HEK293T (cell line): ENCODE data around the gene ZBTB38.

Source experiments
- BHLHE40 ChIP-seq: fragments of 450-650 bp; IDR thresholded peaks from 2 replicates; pipeline ENCODE4 v1.6.1; 2016; ENCODE audit warnings: mild to moderate bottlenecking, moderate library complexity, borderline replicate concordance
- CTBP1 ChIP-seq: fragments of 450-650 bp; IDR thresholded peaks from 2 replicates; pipeline ENCODE4 v1.6.1; 2016; ENCODE audit warnings: borderline replicate concordance
- ELF4 ChIP-seq: fragments of 450-650 bp; IDR thresholded peaks from 2 replicates; pipeline ENCODE4 v1.6.1; 2017; ENCODE audit warnings: antibody characterized with exemption
- FOXA1 ChIP-seq: fragments of 450-650 bp; IDR thresholded peaks from 2 replicates; pipeline ENCODE4 v1.6.1; 2016; ENCODE audit warnings: mild to moderate bottlenecking
- FOXK2 ChIP-seq: fragments of 450-650 bp; IDR thresholded peaks from 2 replicates; pipeline ENCODE4 v1.6.1; 2016; ENCODE audit warnings: mild to moderate bottlenecking
- FOXM1 ChIP-seq: fragments of 450-650 bp; IDR thresholded peaks from 2 replicates; pipeline ENCODE4 v1.6.1; 2017; ENCODE audit warnings: mild to moderate bottlenecking, borderline replicate concordance
- LEF1 ChIP-seq: fragments of 450-650 bp; IDR thresholded peaks from 2 replicates; pipeline ENCODE4 v1.6.1; 2017; ENCODE audit warnings: mild to moderate bottlenecking, borderline replicate concordance
- SP1 ChIP-seq: fragments of 450-650 bp; IDR thresholded peaks from 2 replicates; pipeline ENCODE4 v1.6.1; 2017
- SUZ12 ChIP-seq: fragments of 450-650 bp; IDR thresholded peaks from 2 replicates; pipeline ENCODE4 v1.6.1; 2016; ENCODE audit warnings: mild to moderate bottlenecking
- TARDBP ChIP-seq: fragments of 450-650 bp; IDR thresholded peaks from 2 replicates; pipeline ENCODE4 v1.6.1; 2016

DNA sequence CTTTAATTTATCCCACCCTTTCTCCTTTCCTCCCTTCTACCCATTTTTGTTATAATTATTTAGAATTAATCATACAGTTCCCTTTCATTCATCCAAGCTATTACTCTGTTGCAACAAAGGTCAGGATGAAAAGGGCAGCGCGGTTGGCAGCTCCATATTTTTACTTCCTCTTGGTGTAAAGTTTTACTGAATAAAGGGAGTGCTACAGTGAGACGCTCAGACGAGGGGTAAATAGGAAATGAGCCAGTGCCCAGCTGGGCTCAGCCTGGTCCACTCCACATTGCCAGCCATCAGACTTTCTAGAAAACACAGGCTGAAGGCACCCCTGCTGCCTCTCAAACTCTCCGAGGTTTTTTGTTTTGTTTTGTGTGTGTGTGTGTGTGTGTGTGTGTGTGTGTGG, 21.9 kb upstream of the ZBTB38 start:
- no peak for TF ChIP-seq FOXM1
- no peak for TF ChIP-seq LEF1
- TF ChIP-seq BHLHE40 = no peak
- no peak for TF ChIP-seq FOXK2
- no peak for TF ChIP-seq FOXA1
- TF ChIP-seq SP1 = no peak
- no peak for TF ChIP-seq CTBP1
- TF ChIP-seq ELF4 = no peak
- no peak for TF ChIP-seq SUZ12
- TF ChIP-seq TARDBP = no peak
